KMS-11 (cell line): ENCODE data around the gene HS6ST2.

Experiments used
- H2AFZ ChIP-seq: fragments of 200-600 bp; sonication (generic); 2 replicates; pipeline ENCODE4 v1.6.1; 2016; ENCODE audit warnings: antibody characterized with exemption, mixed run types, low read depth
- H3K27ac ChIP-seq: fragments of 200-600 bp; sonication (generic); 2 replicates; pipeline ENCODE4 v1.6.1; 2016; ENCODE audit warnings: mild to moderate bottlenecking, mixed run types
- H3K27me3 ChIP-seq: fragments of 200-600 bp; sonication (generic); 2 replicates; pipeline ENCODE4 v1.6.1; 2017; ENCODE audit warnings: mild to moderate bottlenecking, low read depth, mixed run types, moderate library complexity; ENCODE audit not compliant: insufficient read depth
- H3K36me3 ChIP-seq: fragments of 200-600 bp; sonication (generic); 2 replicates; pipeline ENCODE4 v1.6.1; 2017; ENCODE audit warnings: mild to moderate bottlenecking, mixed run types; ENCODE audit not compliant: insufficient read depth
- H3K4me1 ChIP-seq: fragments of 200-600 bp; sonication (generic); 2 replicates; pipeline ENCODE4 v1.6.1; 2016; ENCODE audit warnings: mild to moderate bottlenecking, low read depth, mixed run types; ENCODE audit not compliant: poor library complexity, severe bottlenecking
- H3K4me2 ChIP-seq: fragments of 200-600 bp; sonication (generic); 2 replicates; pipeline ENCODE4 v1.7.0; 2016; ENCODE audit warnings: mild to moderate bottlenecking, mixed run types
- H3K4me3 ChIP-seq: fragments of 200-600 bp; sonication (generic); IDR thresholded peaks from 2 replicates; pipeline ENCODE4 v1.6.1; 2017; ENCODE audit warnings: low read depth, low read length, mixed read lengths; ENCODE audit not compliant: insufficient read depth
- H3K79me2 ChIP-seq: fragments of 200-600 bp; sonication (generic); 2 replicates; pipeline ENCODE4 v1.6.1; 2016; ENCODE audit warnings: low read depth, mixed run types; ENCODE audit not compliant: insufficient read depth
- H3K9ac ChIP-seq: fragments of 200-600 bp; sonication (generic); 2 replicates; pipeline ENCODE4 v1.6.1; 2016; ENCODE audit warnings: mild to moderate bottlenecking, mixed run types
- H4K20me1 ChIP-seq: fragments of 200-600 bp; sonication (generic); 2 replicates; pipeline ENCODE4 v1.6.1; 2016; ENCODE audit warnings: mild to moderate bottlenecking, mixed run types; ENCODE audit not compliant: insufficient read depth
- CTCF ChIP-seq: fragments of 200-600 bp; sonication (generic); conservative IDR thresholded peaks from 2 replicates; pipeline ENCODE4 v1.6.1; 2017; ENCODE audit warnings: low read depth, mild to moderate bottlenecking, antibody characterized with exemption, low read length, moderate library complexity, mixed read lengths

HS6ST2 gene

GRCh38 chrX:132748909-132749308 lies 209.5 kb downstream of the HS6ST2 start:
- H2AFZ ChIP-seq, result no peak overlapping the region
- H3K4me3 ChIP-seq, result no peak overlapping the region
- peaks cover 16% of the 10 kb centered on the region for H3K4me1 ChIP-seq
- H3K9ac ChIP-seq, result no peak overlapping the region
- H3K27me3 ChIP-seq, result no peaks in the 10 kb centered on the region
- no peaks in the 10 kb centered on the region for H3K36me3 ChIP-seq
- no peak overlapping the region for H3K27ac ChIP-seq
- TF ChIP-seq CTCF, result no peak
- no peak overlapping the region for H3K4me2 ChIP-seq
- H4K20me1 ChIP-seq, result no peaks in the 10 kb centered on the region
- no peaks in the 10 kb centered on the region for H3K79me2 ChIP-seq

GRCh38 chrX:132748268-132748667 lies 210.2 kb downstream of the HS6ST2 start:
- no peaks in the 10 kb centered on the region for H3K79me2 ChIP-seq
- no peaks in the 10 kb centered on the region for H3K36me3 ChIP-seq
- peaks cover 16% of the 10 kb centered on the region for H3K4me1 ChIP-seq
- no peak overlapping the region for H3K4me2 ChIP-seq
- no peak overlapping the region for H3K9ac ChIP-seq
- H4K20me1 ChIP-seq, result no peaks in the 10 kb centered on the region
- no peak for TF ChIP-seq CTCF
- no peak overlapping the region for H3K27ac ChIP-seq
- no peak overlapping the region for H2AFZ ChIP-seq
- H3K27me3 ChIP-seq, result no peaks in the 10 kb centered on the region
- H3K4me3 ChIP-seq, result no peak overlapping the region

- H3K4me1 ChIP-seq, result peaks cover 12% of the 10 kb centered on the region
Observed at GRCh38 chrX:132745593-132745992, 212.8 kb downstream of the HS6ST2 start.

GRCh38 chrX:132744470-132744869 lies 214.0 kb downstream of the HS6ST2 start:
- Histone ChIP-seq H3K79me2 (no peaks in the 10 kb centered on the region), H4K20me1 (no peaks in the 10 kb centered on the region), H3K27ac (no peak overlapping the region), H3K4me1 (peaks cover 2% of the 10 kb centered on the region), H3K27me3 (no peaks in the 10 kb centered on the region), H3K9ac (no peak overlapping the region), H3K4me3 (no peak overlapping the region), H2AFZ (no peak overlapping the region), H3K36me3 (no peaks in the 10 kb centered on the region), H3K4me2 (no peak overlapping the region)
- TF ChIP-seq CTCF, result no peak

More at GRCh38 chrX:132745593-132745992, 212.8 kb downstream of the HS6ST2 start:
- no peak overlapping the region for H3K9ac ChIP-seq
- H3K79me2 ChIP-seq, result no peaks in the 10 kb centered on the region
- H3K36me3 ChIP-seq, result no peaks in the 10 kb centered on the region
- H3K27me3 ChIP-seq, result no peaks in the 10 kb centered on the region
- no peak overlapping the region for H3K4me2 ChIP-seq
- H2AFZ ChIP-seq, result no peak overlapping the region
- H3K4me3 ChIP-seq, result no peak overlapping the region
- no peaks in the 10 kb centered on the region for H4K20me1 ChIP-seq
- no peak overlapping the region for H3K27ac ChIP-seq
- TF ChIP-seq CTCF, result no peak
